H9 (cell line): ENCODE measurements around the gene SLC9A9. TPM values are rescaled to one million over a fixed set of nuclear protein-coding genes. Genes with fewer than 3 reads are reported as not detected.

ENCODE experiments used
- DNase-seq: peaks from one replicate; pipeline ENCODE4 v3.0.0-alpha.2; 2017
- H2AFZ ChIP-seq: one replicate; pipeline ENCODE4 v1.6.1; 2013; ENCODE audit warnings: mild to moderate bottlenecking, low read length, control low read depth, moderate library complexity
- H2AK5ac ChIP-seq: 2 replicates; pipeline ENCODE4 v1.6.1; 2013; ENCODE audit warnings: low read length, control low read depth, mixed read lengths; ENCODE audit not compliant: insufficient read length
- H2BK120ac ChIP-seq: one replicate; pipeline ENCODE4 v1.6.1; 2013; ENCODE audit warnings: low read depth, mild to moderate bottlenecking, low read length, control low read depth, inconsistent platforms; ENCODE audit not compliant: poor library complexity, severe bottlenecking
- H2BK12ac ChIP-seq: 2 replicates; pipeline ENCODE4 v1.6.1; 2013; ENCODE audit warnings: low read length, control low read depth, mixed read lengths, low read depth; ENCODE audit not compliant: insufficient read length
- H2BK15ac ChIP-seq: 2 replicates; pipeline ENCODE4 v1.6.1; 2013; ENCODE audit warnings: low read depth, low read length, control low read depth
- H2BK20ac ChIP-seq: one replicate; pipeline ENCODE4 v1.6.1; 2013; ENCODE audit warnings: low read depth, mild to moderate bottlenecking, low read length, control low read depth, inconsistent platforms; ENCODE audit not compliant: poor library complexity, severe bottlenecking
- H2BK5ac ChIP-seq: 2 replicates; pipeline ENCODE4 v1.6.1; 2013; ENCODE audit warnings: low read length, control low read depth, mixed read lengths; ENCODE audit not compliant: insufficient read length
- H3K14ac ChIP-seq: 2 replicates; pipeline ENCODE4 v1.6.1; 2013; ENCODE audit warnings: low read length, control low read depth; ENCODE audit not compliant: insufficient read depth
- H3K18ac ChIP-seq: 2 replicates; pipeline ENCODE4 v1.6.1; 2013; ENCODE audit warnings: low read depth, mild to moderate bottlenecking, mixed read lengths, low read length, control low read depth; ENCODE audit not compliant: insufficient read length
- H3K23ac ChIP-seq: 2 replicates; pipeline ENCODE4 v1.6.1; 2013; ENCODE audit warnings: low read length, control low read depth, mixed read lengths, low read depth; ENCODE audit not compliant: insufficient read length
- H3K23me2 ChIP-seq: 2 replicates; pipeline ENCODE4 v1.6.1; 2013; ENCODE audit warnings: low read depth, mild to moderate bottlenecking, mixed read lengths, low read length, control low read depth; ENCODE audit not compliant: insufficient read length, poor library complexity, severe bottlenecking
- H3K27ac ChIP-seq: 2 replicates; pipeline ENCODE4 v1.5.1; 2013; ENCODE audit warnings: low read length, control low read depth, mixed read lengths, low read depth; ENCODE audit not compliant: insufficient read length
- H3K27me3 ChIP-seq: 2 replicates; pipeline ENCODE4 v1.6.1; 2013; ENCODE audit warnings: low read length, control low read depth, inconsistent platforms; ENCODE audit not compliant: insufficient read depth
- H3K4ac ChIP-seq: 2 replicates; pipeline ENCODE4 v1.6.1; 2013; ENCODE audit warnings: low read depth, mild to moderate bottlenecking, control low read depth, inconsistent platforms, low read length, moderate library complexity
- H3K4me1 ChIP-seq: 2 replicates; pipeline ENCODE4 v1.6.1; 2013; ENCODE audit warnings: low read length, control low read depth, inconsistent platforms; ENCODE audit not compliant: insufficient read depth
- H3K4me2 ChIP-seq: 2 replicates; pipeline ENCODE4 v1.6.1; 2013; ENCODE audit warnings: low read length, control low read depth, mixed read lengths; ENCODE audit not compliant: insufficient read length, insufficient read depth
- H3K56ac ChIP-seq: 2 replicates; pipeline ENCODE4 v1.6.1; 2013; ENCODE audit warnings: low read depth, mild to moderate bottlenecking, mixed read lengths, low read length, control low read depth; ENCODE audit not compliant: insufficient read length
- H3K79me1 ChIP-seq: 2 replicates; pipeline ENCODE4 v1.6.1; 2013; ENCODE audit warnings: low read depth, mild to moderate bottlenecking, moderate library complexity, low read length, control low read depth, inconsistent platforms; ENCODE audit not compliant: insufficient read depth, poor library complexity, severe bottlenecking
- H3K79me2 ChIP-seq: 2 replicates; pipeline ENCODE4 v1.6.1; 2013; ENCODE audit warnings: low read length, control low read depth, inconsistent platforms; ENCODE audit not compliant: insufficient read depth
- H3K9ac ChIP-seq: 2 replicates; pipeline ENCODE4 v1.6.1; 2013; ENCODE audit warnings: low read length, control low read depth, mixed read lengths; ENCODE audit not compliant: insufficient read length; ENCODE audit errors: extremely low read depth
- H3K9me3 ChIP-seq: one replicate; pipeline ENCODE4 v1.6.1; 2013; ENCODE audit warnings: low read depth, low read length, inconsistent platforms; ENCODE audit not compliant: control insufficient read depth
- H3T11ph ChIP-seq: one replicate; pipeline ENCODE4 v1.6.1; 2013; ENCODE audit warnings: mild to moderate bottlenecking, low read length, control low read depth, inconsistent platforms
- H4K20me1 ChIP-seq: one replicate; pipeline ENCODE4 v1.6.1; 2013; ENCODE audit not compliant: control insufficient read depth, insufficient read length, insufficient read depth
- H4K5ac ChIP-seq: 2 replicates; pipeline ENCODE4 v1.6.1; 2013; ENCODE audit warnings: low read depth, mild to moderate bottlenecking, mixed read lengths, low read length, control low read depth; ENCODE audit not compliant: insufficient read length
- H4K8ac ChIP-seq: replicated peaks from 2 replicates; pipeline ENCODE4 v1.6.1; 2013; ENCODE audit warnings: low read length, control low read depth, mixed read lengths, low read depth; ENCODE audit not compliant: insufficient read length
- H4K91ac ChIP-seq: 2 replicates; pipeline ENCODE4 v1.6.1; 2013; ENCODE audit warnings: low read depth, mild to moderate bottlenecking, moderate library complexity, mixed read lengths, low read length, control low read depth; ENCODE audit not compliant: insufficient read length
- H3K27ac Mint-ChIP-seq, 3 experiments: 2 replicates in 2 of 3; 3 replicates in 1 of 3; pipeline ENCODE4 v1.8.0; 2020 to 2021; ENCODE audit warnings: mixed read lengths in 3 of 3, mild to moderate bottlenecking in 1 of 3, moderate library complexity in 1 of 3
- H3K27me3 Mint-ChIP-seq: 2 replicates; pipeline ENCODE4 v1.8.0; 2021; ENCODE audit warnings: low read depth, mild to moderate bottlenecking, moderate library complexity, mixed read lengths
- H3K36me3 Mint-ChIP-seq, 3 experiments: 2 replicates in 2 of 3; 3 replicates in 1 of 3; pipeline ENCODE4 v1.8.0; 2020 to 2021; ENCODE audit warnings: low read depth in 3 of 3, mixed read lengths in 3 of 3; ENCODE audit not compliant: insufficient read depth in 1 of 3
- H3K4me1 Mint-ChIP-seq, 2 experiments: 2 replicates each; pipeline ENCODE4 v1.8.0; 2020; ENCODE audit warnings: mixed read lengths in 2 of 2
- H3K4me3 Mint-ChIP-seq, 2 experiments: 2 replicates in 1 of 2; 3 replicates in 1 of 2; pipeline ENCODE4 v1.8.0; 2020 to 2021; ENCODE audit warnings: mild to moderate bottlenecking in 2 of 2, mixed read lengths in 2 of 2, moderate library complexity in 1 of 2
- H3K9me3 Mint-ChIP-seq, 2 experiments: 2 replicates in 1 of 2; 3 replicates in 1 of 2; pipeline ENCODE4 v1.8.0; 2020; ENCODE audit warnings: mild to moderate bottlenecking in 2 of 2, mixed read lengths in 2 of 2, moderate library complexity in 1 of 2
- CTCF ChIP-seq: fragments of 200-600 bp; sonication (generic); conservative IDR thresholded peaks from 3 replicates; pipeline ENCODE4 v1.8.0; 2021; ENCODE audit warnings: antibody characterized with exemption, mild to moderate bottlenecking
- WGBS: extraction: QIAGEN DNeasy Blood & Tissue Kit; methylation state at CpG from one replicate; pipeline ENCODE4 v1.1.7; 2013; ENCODE audit warnings: missing lambda C conversion rate, low lambda C conversion rate, mixed read lengths; ENCODE audit not compliant: insufficient read length; ENCODE audit errors: extremely low coverage; 5-methylcytosine and 5-hydroxymethylcytosine counted together
- total RNA-seq: library from RNA; stranded (reverse); gene quantifications from 2 replicates; pipeline ENCODE4 v1.2.1, GENCODE V29; 2021

SLC9A9 gene
- total RNA-seq, 1 experiment from 2014 or later, result 0.35 TPM

- H2BK120ac ChIP-seq, result no peak overlapping the region
- H3K4me1 ChIP-seq, result no peaks in the 10 kb centered on the region
- H3K4ac ChIP-seq, result no peak overlapping the region
- H3T11ph ChIP-seq, result no peak overlapping the region
- Mint-ChIP-seq H3K27me3 (no peaks in the 10 kb centered on the region), H3K4me1 (peaks cover 3 to 8% of the 10 kb centered on the region in 2 experiments; a peak in 2 of 4 replicates), H3K27ac (0 out of 7 replicates have a peak overlapping the region, but pooled peaks of 1 of the 3 experiments have one; percentile 40), H3K9me3 (no peaks in the 10 kb centered on the region), H3K36me3 (no peaks in the 10 kb centered on the region), H3K4me3 (no peak overlapping the region)
- no peak overlapping the region for H3K23ac ChIP-seq
- no peak overlapping the region for H2BK12ac ChIP-seq
- H4K91ac ChIP-seq, result no peak overlapping the region
- no peak overlapping the region for H3K9ac ChIP-seq
- no peak overlapping the region for H3K14ac ChIP-seq
- no peak overlapping the region for H4K5ac ChIP-seq
- WGBS, result no CpG with 5 or more reads among the region's 2 CpGs
- H3K4me2 ChIP-seq, result no peak overlapping the region
- H3K9me3 ChIP-seq, result no peaks in the 10 kb centered on the region
- H3K79me2 ChIP-seq, result no peaks in the 10 kb centered on the region
- H4K8ac ChIP-seq, result no peak overlapping the region
- H2AK5ac ChIP-seq, result no peak overlapping the region
- no peaks in the 10 kb centered on the region for H3K23me2 ChIP-seq
- H3K18ac ChIP-seq, result no peak overlapping the region
- H2BK20ac ChIP-seq, result no peak overlapping the region
- no peak overlapping the region for H3K56ac ChIP-seq
- H2BK15ac ChIP-seq, result no peak overlapping the region
- DNase-seq, result no peak
- no peaks in the 10 kb centered on the region for H4K20me1 ChIP-seq
- H3K79me1 ChIP-seq, result no peaks in the 10 kb centered on the region
- H2BK5ac ChIP-seq, result no peak overlapping the region
- H3K27ac ChIP-seq, result no peak overlapping the region
- no peaks in the 10 kb centered on the region for H3K27me3 ChIP-seq
- TF ChIP-seq CTCF, result no peak
- no peak overlapping the region for H2AFZ ChIP-seq
Observed at GRCh38 chr3:143266511-143266910, 581.8 kb downstream of the SLC9A9 start.
